Endothelial cell of umbilical vein (primary cell): Measurements from ENCODE around the gene LGR6. TPM values are rescaled to one million over a fixed set of nuclear protein-coding genes. Genes with fewer than 3 reads are reported as not detected.
A peak's percentile ranks its signal among the peaks of the same experiment; 100 is the strongest.

Experiments used
- BruUV-seq: library from RNA; stranded (reverse); fragments of 400-500 nt; replicated peaks from 2 replicates; lab custom pipeline; 2021; lab: Mats Ljungman, UMichigan
- CTCF ChIA-PET: fragments of 300-600, 350-600 bp; sonication (Branson Sonifier 250); formaldehyde crosslinking; loops from one replicate; lab custom pipeline; 2021; ENCODE audit warnings: antibody characterized with exemption, inconsistent platforms; lab: Charles Lee
- POLR2A ChIA-PET: fragments of 300-600, 350-600 bp; sonication (Branson Sonifier 250); formaldehyde crosslinking; loops from one replicate; lab custom pipeline; 2021; ENCODE audit warnings: antibody characterized with exemption, inconsistent platforms; lab: Charles Lee
- DNase-seq: peaks from one replicate; pipeline ENCODE4 v3.0.0-alpha.2; 2011; ENCODE audit warnings: low read depth, low spot score
- FAIRE-seq: peaks from 2 replicates; lab custom pipeline; 2011; peaks lifted over from hg19 to GRCh38; lab: Jason Lieb, UNC
- H2AFZ ChIP-seq: 2 replicates; pipeline ENCODE4 v1.6.0; 2012; ENCODE audit warnings: low read depth, low read length, control low read depth, inconsistent platforms
- H3K27ac ChIP-seq: 2 replicates; pipeline ENCODE4 v1.5.1; 2011; ENCODE audit warnings: low read depth, mild to moderate bottlenecking, control low read depth, low read length, moderate library complexity; ENCODE audit not compliant: insufficient read depth
- H3K27me3 ChIP-seq, 2 experiments: 2 replicates each; pipeline versions ENCODE4 v1.6.0 to v1.6.1; 2011; ENCODE audit warnings: low read length in 2 of 2, mixed read lengths in 1 of 2; ENCODE audit not compliant: control insufficient read depth in 2 of 2, insufficient read depth in 2 of 2
- H3K36me3 ChIP-seq, 2 experiments: 2 replicates in 1 of 2; 3 replicates in 1 of 2; pipeline ENCODE4 v1.5.1; 2011; ENCODE audit warnings: low read length in 2 of 2, mild to moderate bottlenecking in 1 of 2, moderate library complexity in 1 of 2; ENCODE audit not compliant: control insufficient read depth in 2 of 2, insufficient read depth in 2 of 2; ENCODE audit errors: extremely low read depth in 1 of 2
- H3K4me1 ChIP-seq: 3 replicates; pipeline ENCODE4 v1.5.1; 2011; ENCODE audit warnings: mild to moderate bottlenecking, low read length; ENCODE audit not compliant: control insufficient read depth, insufficient read depth; ENCODE audit errors: extremely low read depth
- H3K4me2 ChIP-seq: 2 replicates; pipeline ENCODE4 v1.6.1; 2011; ENCODE audit warnings: low read length, control low read depth, mixed read lengths; ENCODE audit not compliant: insufficient read depth
- H3K4me3 ChIP-seq, 3 experiments: fragments of 200-600 bp in 1 of 3; sonication (generic), shearing (Covaris generic) in 1 of 3; replicated peaks in 1 of 3; 2 replicates each; pipeline ENCODE4 v1.5.1; 2011 to 2016; ENCODE audit warnings: control low read depth in 3 of 3, low read length in 3 of 3, mild to moderate bottlenecking in 2 of 3, inconsistent platforms in 1 of 3, low read depth in 1 of 3, moderate library complexity in 1 of 3; ENCODE audit not compliant: insufficient read depth in 1 of 3
- H3K79me2 ChIP-seq: 2 replicates; pipeline ENCODE4 v1.6.0; 2012; ENCODE audit warnings: low read length, inconsistent platforms; ENCODE audit not compliant: control insufficient read depth, insufficient read depth
- H3K9ac ChIP-seq: replicated peaks from 2 replicates; pipeline ENCODE3; 2011; ENCODE audit warnings: low read length, control low read depth; ENCODE audit not compliant: insufficient read depth; ENCODE audit errors: extremely low read depth
- H3K9me1 ChIP-seq: replicated peaks from 3 replicates; pipeline ENCODE4 v1.6.0; 2011; ENCODE audit warnings: mild to moderate bottlenecking, low read length; ENCODE audit not compliant: control insufficient read depth, insufficient read depth; ENCODE audit errors: extremely low read depth
- H3K9me3 ChIP-seq: replicated peaks from 2 replicates; pipeline ENCODE4 v1.5.1; 2012; ENCODE audit warnings: low read length, inconsistent platforms; ENCODE audit not compliant: control insufficient read depth, insufficient read depth
- H4K20me1 ChIP-seq: replicated peaks from 2 replicates; pipeline ENCODE3; 2011; ENCODE audit warnings: mild to moderate bottlenecking, low read length; ENCODE audit not compliant: control insufficient read depth, insufficient read depth; ENCODE audit errors: extremely low read depth
- CTCF ChIP-seq, 2 donors: IDR thresholded peaks; 1 replicate in 1 of 2; 2 replicates in 1 of 2; pipeline ENCODE4 v1.5.1; 2011; ENCODE audit warnings: low read length in 2 of 2, mild to moderate bottlenecking in 2 of 2, moderate library complexity in 2 of 2, control low read depth in 1 of 2, inconsistent platforms in 1 of 2, low read depth in 1 of 2; ENCODE audit not compliant: insufficient read depth in 1 of 2; ENCODE audit errors: extremely low read depth in 1 of 2
- FOS ChIP-seq: IDR thresholded peaks from 2 replicates; pipeline ENCODE4 v1.6.1; 2011; ENCODE audit warnings: mild to moderate bottlenecking, low read length, moderate library complexity, borderline replicate concordance; ENCODE audit not compliant: insufficient read depth
- JUN ChIP-seq: IDR thresholded peaks from 2 replicates; pipeline ENCODE4 v1.6.1; 2011; ENCODE audit warnings: borderline replicate concordance, low read depth; ENCODE audit not compliant: insufficient read length, insufficient read depth
- MAX ChIP-seq: IDR thresholded peaks from 2 replicates; pipeline ENCODE4 v1.6.1; 2011; ENCODE audit not compliant: insufficient read depth, insufficient read length
- MYC ChIP-seq: IDR thresholded peaks from one replicate; pipeline ENCODE4 v1.6.1; 2011; ENCODE audit warnings: mild to moderate bottlenecking, low read depth, low read length
- dilution Hi-C: fragments of 300-500 bp; cut with MboI; formaldehyde crosslinking; loops from one replicate; pipeline ENCODE4 v1.15.0; 2019; ENCODE audit warnings: low sequenced_read_pairs; ENCODE audit not compliant: extremely low pct_ligation_motif_present
- intact Hi-C: fragments of 100-400 bp; cut with micrococcal nuclease; formaldehyde crosslinking; loops from one replicate; pipeline ENCODE4 v1.10.0; 2022
- polyA plus RNA-seq, 4 experiments: library from polyadenylated mRNA; depleted of rRNA in 3 of 4; stranded (reverse) in 3 of 4; unstranded in 1 of 4; fragments of >200 nt; gene quantifications; 2 replicates each; pipeline versions ENCODE4 v1.2.1 to v1.2.3, GENCODE V29; 2011 to 2012; ENCODE audit warnings: missing spikeins in 1 of 4
- total RNA-seq: library from RNA; stranded (reverse); gene quantifications from 2 replicates; pipeline ENCODE4 v1.2.3, GENCODE V29; 2021

Gene LGR6
- total and polyA plus RNA-seq, 2 donors (not counting 3 experiments of a cell fraction or from before 2014, with no cell fraction given): not detected

- Histone ChIP-seq H3K27me3 (peaks cover 0 to 3% of the 10 kb centered on the region in 2 experiments), H3K36me3 (no peaks in the 10 kb centered on the region), H3K9me3 (no peaks in the 10 kb centered on the region), H3K4me1 (no peaks in the 10 kb centered on the region), H3K4me3 (no peak overlapping the region), H2AFZ (no peak overlapping the region), H3K4me2 (no peak overlapping the region), H3K27ac (no peak overlapping the region), H4K20me1 (no peaks in the 10 kb centered on the region), H3K79me2 (no peaks in the 10 kb centered on the region), H3K9me1 (no peaks in the 10 kb centered on the region), H3K9ac (no peak overlapping the region)
- CTCF ChIA-PET: interaction anchor here (0.9 to 1.6 kb wide), 7 partner anchors 9 to 119 kb away, joined by 3 to 6 read pairs (median 5); no protein-coding TSS in a partner anchor
- peak in 1 of 2 donors; percentile 17 for TF ChIP-seq CTCF (IDR thresholded peaks at IDR 0.05; ENCODE audit: extremely low read depth in 1 of 2, insufficient read depth in 1 of 2, low read depth in 1 of 2, low read length in 2 of 2)
- no peak for TF ChIP-seq FOS
- no peak for TF ChIP-seq MYC
- no peak for DNase-seq
- POLR2A ChIA-PET: no interaction called here
- no TSS peak for BruUV-seq
- dilution Hi-C loops: loop anchor here (25.0 kb wide), 1 partner anchor 107 kb away; no protein-coding TSS in a partner anchor
- intact Hi-C loops: no loop called here
- no peak for FAIRE-seq
Measured at GRCh38 chr1:202205523-202206190, 12.1 kb downstream of the LGR6 start.

- no peaks in the 10 kb centered on the region for H3K9me3 ChIP-seq
- intact Hi-C loops (no loop called here), dilution Hi-C loops (loop anchor here (25.0 kb wide), 1 partner anchor 105 kb away; no protein-coding TSS in a partner anchor)
- H4K20me1 ChIP-seq: no peaks in the 10 kb centered on the region
- FAIRE-seq (no peak), DNase-seq (peak; percentile 70)
- H3K9me1 ChIP-seq: no peaks in the 10 kb centered on the region
- CTCF ChIA-PET: interaction anchor here (0.9 to 1.0 kb wide), 2 partner anchors 14 to 29 kb away, joined by 3 read pairs; no protein-coding TSS in a partner anchor
- no peak for TF ChIP-seq JUN
- no peak for TF ChIP-seq MAX
- TF ChIP-seq CTCF (IDR thresholded peaks at IDR 0.05; ENCODE audit: extremely low read depth in 1 of 2, insufficient read depth in 1 of 2, low read depth in 1 of 2, low read length in 2 of 2): peak in 1 of 2 donors; percentile 36
- no peak overlapping the region for H3K4me2 ChIP-seq
- H3K27ac ChIP-seq: no peak overlapping the region
- H3K4me1 ChIP-seq: no peaks in the 10 kb centered on the region
- H3K36me3 ChIP-seq: no peaks in the 10 kb centered on the region
- no TSS peak for BruUV-seq
- POLR2A ChIA-PET: no interaction called here
- no peak overlapping the region for H3K4me3 ChIP-seq
- no peak overlapping the region for H3K9ac ChIP-seq
- H3K79me2 ChIP-seq: no peaks in the 10 kb centered on the region
- no peak overlapping the region for H2AFZ ChIP-seq
- H3K27me3 ChIP-seq: peaks cover 3% of the 10 kb centered on the region in 2 experiments
Measured at GRCh38 chr1:202207292-202207691, 13.7 kb downstream of the LGR6 start.
